Measurements from ENCODE around the gene HORMAD1.
A peak's percentile ranks its signal among the peaks of the same experiment; 100 is the strongest.
"Not testable (repeated sequence)": the region's sequence is repeated elsewhere in the genome, so short reads cannot be mapped to it uniquely, and the experiment has no call there.

HORMAD1 gene

GRCh38 chr1:150696995-150697927, 23.4 kb downstream of the HORMAD1 start, which contains the start of gene GOLPH3L:
GOLPH3L (minus strand) TSS chr1:150697154; CDS start chr1:150694838, 2,316 bp downstream.
- peak; percentile 75 to 77 for DNase-seq (ENCODE audit: low read depth in 2 of 2)

DNA sequence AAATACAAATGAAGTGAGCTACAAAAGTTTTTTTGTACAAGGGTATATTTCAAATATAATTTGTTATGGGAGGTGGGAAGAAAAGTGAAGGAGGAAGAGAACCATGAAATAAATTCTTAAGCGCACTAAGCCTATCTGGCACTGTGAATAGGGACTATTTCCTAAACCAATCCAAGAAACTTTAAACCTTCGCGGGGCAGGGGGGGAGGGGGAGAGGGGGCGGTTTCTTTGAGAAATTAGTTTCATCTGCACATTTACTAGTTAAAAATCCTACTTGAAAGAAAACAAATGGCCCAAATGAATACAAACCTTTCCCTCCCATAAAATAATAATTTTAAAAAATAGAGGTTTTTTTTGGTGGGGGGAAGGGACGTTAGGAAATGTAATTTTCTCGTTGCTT, 24.1 kb downstream of the HORMAD1 start:
- DNase-seq (ENCODE audit: low read depth in 2 of 2), result no peak

- no peak for DNase-seq (ENCODE audit: low read depth in 2 of 2)
Observed at GRCh38 chr1:150696162-150696561, 24.5 kb downstream of the HORMAD1 start.

DNA sequence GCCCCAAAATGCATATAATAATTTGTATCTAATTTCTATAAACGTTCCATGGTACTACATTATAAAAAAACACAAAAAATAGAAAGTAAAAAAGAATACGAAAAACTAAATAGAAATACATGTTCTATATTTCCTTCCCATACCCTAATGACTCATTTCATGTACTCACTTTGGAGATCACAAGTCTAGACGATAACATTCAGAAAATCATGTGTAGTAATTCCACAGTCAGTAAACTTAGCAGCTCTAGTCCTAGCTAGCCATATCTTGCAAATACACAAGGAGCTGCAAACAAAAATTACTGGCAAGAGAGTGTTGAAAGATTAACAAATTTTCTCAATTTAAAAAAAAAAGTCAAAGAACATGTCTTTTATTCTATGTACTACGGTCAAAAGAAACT, 25.1 kb downstream of the HORMAD1 start:
- no peak for DNase-seq (ENCODE audit: low read depth in 2 of 2)

GRCh38 chr1:150692720-150693119, 28.0 kb downstream of the HORMAD1 start:
- DNase-seq (ENCODE audit: low read depth in 2 of 2), result no peak

- DNase-seq (ENCODE audit: low read depth in 2 of 2), result no peak
Observed at GRCh38 chr1:150688763-150689162, 31.9 kb downstream of the HORMAD1 start.

DNA sequence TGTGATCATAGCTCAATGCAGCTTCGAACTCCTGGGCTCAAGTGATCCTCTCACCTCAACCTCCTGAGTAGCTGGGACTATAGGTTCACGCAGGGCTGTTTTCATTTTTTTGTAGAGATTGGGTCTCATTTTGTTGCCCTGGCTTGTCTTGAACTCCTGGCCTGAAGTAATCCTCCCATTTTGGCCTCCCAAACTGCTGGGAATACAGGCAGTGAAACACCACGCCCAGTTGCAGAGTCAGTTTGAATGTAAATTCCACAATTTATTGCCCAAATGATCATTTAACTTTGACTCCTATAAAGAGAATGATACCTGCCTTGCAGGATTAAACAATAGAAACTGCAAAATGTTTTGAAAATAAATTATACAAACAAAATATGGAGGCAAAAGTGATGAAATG, 34.4 kb downstream of the HORMAD1 start:
- DNase-seq (ENCODE audit: low read depth in 2 of 2), result no peak

DNA sequence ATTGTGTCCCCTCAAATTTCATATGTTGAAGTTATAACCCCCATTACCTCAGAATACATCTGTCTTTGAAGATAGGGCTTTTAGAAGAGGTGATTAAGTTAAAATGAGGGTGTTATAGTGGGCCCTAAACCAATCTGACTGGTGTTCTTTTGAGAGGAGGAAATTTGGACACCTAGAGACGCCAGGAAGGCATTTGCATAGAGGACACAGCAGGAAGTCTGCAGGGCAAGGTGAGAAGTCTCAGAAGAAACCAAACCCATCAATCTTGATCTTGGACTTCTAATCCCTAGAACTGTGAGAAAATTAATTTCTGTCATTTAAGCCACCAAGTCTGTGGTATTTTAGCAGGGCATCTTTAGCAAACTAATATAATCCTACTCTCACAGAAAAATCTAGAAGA, 36.8 kb downstream of the HORMAD1 start:
- peak in 1 of 2 donors; percentile 3 for DNase-seq (ENCODE audit: low read depth in 2 of 2)

DNA sequence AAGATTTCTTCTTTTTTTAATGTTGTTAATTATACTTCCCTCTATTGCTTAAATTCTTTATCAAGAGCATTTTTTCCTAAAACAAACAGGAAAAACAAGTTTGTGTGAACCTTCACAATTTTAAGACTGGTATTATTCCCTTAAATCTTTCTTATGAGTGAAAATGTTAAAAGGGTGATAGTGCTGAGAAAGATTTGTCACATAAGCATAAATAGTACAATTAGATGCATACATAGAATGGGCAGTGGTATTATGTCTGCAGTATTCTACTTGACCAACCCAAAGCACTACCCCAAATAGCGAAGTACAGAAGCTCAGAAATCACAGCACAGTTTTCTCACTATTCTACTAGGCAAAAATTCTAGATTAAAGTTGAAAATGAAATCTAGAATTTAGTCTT, 41.7 kb downstream of the HORMAD1 start:
- no peak for DNase-seq (ENCODE audit: low read depth in 2 of 2)

GRCh38 chr1:150674881-150675280, 45.8 kb downstream of the HORMAD1 start:
- no peak for DNase-seq (ENCODE audit: low read depth in 2 of 2)

DNA sequence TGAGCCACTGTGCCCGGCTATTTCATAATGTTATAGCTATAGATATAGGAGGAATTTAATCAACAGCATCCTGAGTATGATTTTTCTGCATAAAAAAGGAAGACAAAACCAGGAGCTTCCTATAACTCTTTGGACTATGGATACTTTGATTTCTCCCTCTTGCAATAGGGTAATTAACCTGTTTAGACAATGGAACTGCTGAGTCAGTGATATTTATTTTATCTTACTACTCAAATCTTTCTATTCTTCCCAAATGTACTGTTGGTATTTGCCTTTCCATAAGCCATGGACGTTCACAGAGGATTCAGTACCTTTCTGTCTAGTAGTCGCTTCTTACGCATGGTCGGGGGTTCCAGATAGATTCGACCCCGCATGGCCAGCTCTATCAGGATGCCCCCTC, 57.4 kb downstream of the HORMAD1 start:
- no peak for DNase-seq (ENCODE audit: low read depth in 2 of 2)

- DNase-seq (ENCODE audit: low read depth in 2 of 2), result no peak
Observed at GRCh38 chr1:150662811-150663210, 57.9 kb downstream of the HORMAD1 start.

- DNase-seq (ENCODE audit: low read depth in 2 of 2), result no peak
Observed at GRCh38 chr1:150661156-150661555, 59.5 kb downstream of the HORMAD1 start.

DNA sequence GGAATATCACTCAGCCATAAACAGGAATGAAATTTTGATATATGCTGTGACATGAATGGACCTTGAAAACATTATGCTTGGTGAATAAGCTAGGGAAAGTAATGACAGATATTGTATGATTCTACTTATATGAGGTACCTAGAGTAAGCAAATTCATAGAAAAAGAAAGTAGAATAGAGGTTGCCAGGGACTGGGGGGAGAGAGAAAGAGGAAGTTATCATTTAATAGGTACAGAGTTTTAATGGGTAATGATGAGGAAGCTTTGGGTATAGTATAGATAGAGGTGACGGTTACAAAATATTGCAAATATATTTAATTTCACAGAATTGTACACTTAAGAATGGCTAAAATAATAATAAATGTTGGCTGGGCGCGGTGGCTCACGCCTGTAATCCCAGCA, 60.1 kb downstream of the HORMAD1 start:
- DNase-seq (ENCODE audit: low read depth in 2 of 2), result no peak

DNA sequence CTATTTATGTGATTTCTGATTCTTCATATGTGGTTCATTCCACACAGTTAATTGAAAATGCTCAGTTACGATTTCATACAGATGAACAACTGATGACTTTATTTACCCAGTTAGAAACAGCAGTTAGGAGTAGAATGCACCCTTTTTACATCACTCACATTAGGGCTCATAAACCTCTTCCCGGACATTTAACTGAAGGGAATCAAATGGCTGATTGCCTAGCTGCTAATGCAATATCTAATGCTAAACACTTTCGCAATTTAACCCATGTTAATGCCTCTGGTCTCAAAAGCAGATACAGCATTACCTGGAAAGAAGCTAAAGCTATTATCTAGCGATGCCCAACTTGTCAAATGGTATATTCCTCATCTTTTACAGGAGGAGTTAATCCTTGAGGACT, 63.6 kb downstream of the HORMAD1 start:
- DNase-seq (ENCODE audit: low read depth in 2 of 2), result not testable (repeated sequence)

DNA sequence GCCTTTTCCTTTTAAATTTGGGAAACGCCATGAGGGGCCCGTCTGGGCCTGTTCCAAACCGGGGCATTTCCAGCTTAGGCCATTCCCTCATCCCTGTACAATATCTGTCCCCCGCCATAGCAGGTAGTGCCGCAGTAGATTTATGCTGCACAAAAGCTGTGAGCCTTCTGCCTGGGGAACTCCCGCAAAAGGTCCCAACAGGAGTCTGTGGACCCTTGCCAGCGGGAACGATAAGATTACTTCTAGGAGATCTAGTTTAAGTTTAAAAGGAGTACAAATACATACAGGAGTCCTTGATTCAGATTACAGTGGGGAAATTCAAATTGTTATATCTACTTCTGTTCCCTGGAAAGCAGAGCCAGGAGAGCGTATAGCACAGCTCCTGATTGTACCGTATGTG, 66.1 kb downstream of the HORMAD1 start:
- DNase-seq (ENCODE audit: low read depth in 2 of 2), result not testable (repeated sequence)

GRCh38 chr1:150650193-150650592, 70.5 kb downstream of the HORMAD1 start:
- DNase-seq (ENCODE audit: low read depth in 2 of 2), result no peak

DNA sequence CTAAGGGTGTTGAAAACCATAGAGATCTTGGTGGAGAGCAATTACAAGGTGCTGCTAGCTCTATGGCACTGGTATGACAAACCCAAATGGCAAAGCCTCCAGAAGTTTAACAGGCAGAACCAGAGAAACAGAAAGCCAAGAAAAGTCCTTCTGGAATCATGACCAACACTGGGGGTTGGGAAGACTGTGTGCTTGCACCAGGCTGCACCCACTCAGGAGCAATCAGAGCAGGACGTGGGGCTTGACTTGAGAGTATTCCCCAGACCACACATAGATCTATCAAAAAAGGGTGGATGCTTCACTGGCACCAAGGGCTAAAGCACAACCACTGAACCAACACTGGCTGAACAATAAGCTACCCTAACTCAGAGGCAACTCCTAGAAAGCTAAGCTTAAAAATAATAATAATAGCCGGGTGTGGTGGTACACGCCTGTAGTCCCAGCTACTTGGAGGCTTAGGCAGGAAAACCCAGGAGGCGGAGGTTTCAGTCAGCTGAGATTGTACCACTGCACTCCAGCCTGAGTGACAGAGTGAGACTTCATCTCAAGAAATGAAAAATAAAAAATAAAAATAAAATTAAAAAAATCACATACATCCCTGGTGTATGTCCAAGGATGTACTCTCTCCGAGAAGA, 71.1 kb downstream of the HORMAD1 start:
- no peak for DNase-seq (ENCODE audit: low read depth in 2 of 2)

All from stimulated activated CD8-positive, alpha-beta memory T cell treated with anti-CD3 and anti-CD28 coated beads, Interleukin-2, amount 100 ng/mL, for 1 hour (primary cell).